WTC11 (cell line): ENCODE results near the gene TUBA4B. TPM values are rescaled to one million over a fixed set of nuclear protein-coding genes. Genes with fewer than 3 reads are reported as not detected.

ENCODE experiments used
- ATAC-seq: fragments of 200-7000 bp; cut with Tn5 transposase; 2 replicates; pipeline ENCODE4 v1.10.0; 2021; ENCODE audit warnings: mild to moderate bottlenecking, moderate library complexity
- CTCF ChIA-PET: fragments of 300-600 bp; sonication (Branson Sonifier 250); formaldehyde crosslinking; loops from one replicate; lab custom pipeline; 2021; ENCODE audit warnings: antibody characterized with exemption; lab: Charles Lee
- POLR2A ChIA-PET: fragments of 350-600 bp; sonication (Branson Sonifier 250); formaldehyde crosslinking; loops from one replicate; lab custom pipeline; 2021; ENCODE audit warnings: antibody characterized with exemption; lab: Charles Lee
- DNase-seq: peaks from one replicate; pipeline ENCODE4 v3.0.0; 2021; ENCODE audit warnings: low spot score
- H3K27ac Mint-ChIP-seq: 2 replicates; pipeline ENCODE4 v1.8.0; 2021; ENCODE audit warnings: mixed read lengths
- H3K27me3 Mint-ChIP-seq: 2 replicates; pipeline ENCODE4 v1.8.0; 2021; ENCODE audit warnings: low read depth, mild to moderate bottlenecking, moderate library complexity, mixed read lengths
- H3K36me3 Mint-ChIP-seq: 2 replicates; pipeline ENCODE4 v1.8.0; 2021; ENCODE audit warnings: mixed read lengths
- H3K4me1 Mint-ChIP-seq: 2 replicates; pipeline ENCODE4 v1.8.0; 2022; ENCODE audit warnings: mixed read lengths
- H3K4me3 Mint-ChIP-seq: 2 replicates; pipeline ENCODE4 v1.8.0; 2021; ENCODE audit warnings: mild to moderate bottlenecking, moderate library complexity, mixed read lengths
- H3K9me3 Mint-ChIP-seq: 2 replicates; pipeline ENCODE4 v1.8.0; 2021; ENCODE audit warnings: mixed read lengths
- CREM ChIP-seq: sonication (generic); formaldehyde crosslinking; IDR thresholded peaks from 2 replicates; pipeline ENCODE4 v1.8.1; 2022; ENCODE audit warnings: mild to moderate bottlenecking, missing genetic modification reagents, moderate library complexity
- ETV6 ChIP-seq: sonication (generic); formaldehyde crosslinking; IDR thresholded peaks from 2 replicates; pipeline ENCODE4 v1.8.1; 2022; ENCODE audit warnings: mild to moderate bottlenecking, missing genetic modification reagents
- FOXK1 ChIP-seq: sonication (generic); formaldehyde crosslinking; IDR thresholded peaks from 2 replicates; pipeline ENCODE4 v1.8.0; 2022; ENCODE audit warnings: mild to moderate bottlenecking, moderate library complexity, missing genetic modification reagents
- FOXP1 ChIP-seq: sonication (generic); formaldehyde crosslinking; IDR thresholded peaks from 2 replicates; pipeline ENCODE4 v1.8.0; 2022; ENCODE audit warnings: missing genetic modification reagents, mild to moderate bottlenecking, moderate library complexity, borderline replicate concordance
- GABPB1 ChIP-seq: sonication (generic); formaldehyde crosslinking; IDR thresholded peaks from 2 replicates; pipeline ENCODE4 v1.8.1; 2023; ENCODE audit warnings: mild to moderate bottlenecking, missing genetic modification reagents
- KAT7 ChIP-seq: sonication (generic); formaldehyde crosslinking; IDR thresholded peaks from 2 replicates; pipeline ENCODE4 v1.8.1; 2023; ENCODE audit warnings: missing genetic modification reagents, mild to moderate bottlenecking, borderline replicate concordance
- NR3C1 ChIP-seq: sonication (generic); formaldehyde crosslinking; conservative IDR thresholded peaks from 2 replicates; pipeline ENCODE4 v1.8.1; 2023; ENCODE audit warnings: low read depth, mild to moderate bottlenecking, missing genetic modification reagents
- PRRX2 ChIP-seq: fragments of 250-450 bp; sonication (Bioruptor Pico); IDR thresholded peaks from 2 replicates; pipeline ENCODE4 v1.8.0; 2021; ENCODE audit warnings: mild to moderate bottlenecking
- SMAD3 ChIP-seq: sonication (generic); formaldehyde crosslinking; IDR thresholded peaks from 2 replicates; pipeline ENCODE4 v1.8.0; 2022; ENCODE audit warnings: missing genetic modification reagents, mild to moderate bottlenecking, borderline replicate concordance
- SOX15 ChIP-seq: fragments of 250-450 bp; sonication (Bioruptor Pico); IDR thresholded peaks from 2 replicates; pipeline ENCODE4 v1.9.0; 2021; ENCODE audit warnings: mild to moderate bottlenecking
- SP1 ChIP-seq: sonication (generic); formaldehyde crosslinking; conservative IDR thresholded peaks from 2 replicates; pipeline ENCODE4 v1.8.1; 2022; ENCODE audit warnings: missing genetic modification reagents
- TEAD1 ChIP-seq: sonication (generic); formaldehyde crosslinking; IDR thresholded peaks from 2 replicates; pipeline ENCODE4 v1.8.0; 2022; ENCODE audit warnings: mild to moderate bottlenecking, missing genetic modification reagents
- TP53 ChIP-seq: sonication (generic); formaldehyde crosslinking; IDR thresholded peaks from 2 replicates; pipeline ENCODE4 v1.8.1; 2023; ENCODE audit warnings: mild to moderate bottlenecking, missing genetic modification reagents
- ZBTB21 ChIP-seq: sonication (generic); formaldehyde crosslinking; IDR thresholded peaks from 2 replicates; pipeline ENCODE4 v1.8.1; 2023; ENCODE audit warnings: mild to moderate bottlenecking, missing genetic modification reagents, borderline replicate concordance
- ZNF138 ChIP-seq: sonication (generic); formaldehyde crosslinking; conservative IDR thresholded peaks from 2 replicates; pipeline ENCODE4 v1.8.1; 2022; ENCODE audit warnings: mild to moderate bottlenecking, moderate library complexity, missing genetic modification reagents
- ZNF232 ChIP-seq: sonication (generic); formaldehyde crosslinking; IDR thresholded peaks from 2 replicates; pipeline ENCODE4 v1.8.0; 2022; ENCODE audit warnings: mild to moderate bottlenecking, missing genetic modification reagents
- total RNA-seq: library from RNA; stranded (reverse); gene quantifications from 3 replicates; pipeline ENCODE4 v1.2.3, GENCODE V29; 2021
- TF ChIP-seq, protein P1 (sequence below): sonication (generic); formaldehyde crosslinking; IDR thresholded peaks from 2 replicates; pipeline ENCODE4 v1.8.0; 2023; ENCODE audit warnings: missing genetic modification reagents, mild to moderate bottlenecking, borderline replicate concordance
- TF ChIP-seq, protein P2 (sequence below): sonication (generic); formaldehyde crosslinking; IDR thresholded peaks from 2 replicates; pipeline ENCODE4 v1.8.0; 2022; ENCODE audit warnings: mild to moderate bottlenecking, missing genetic modification reagents
- TF ChIP-seq, protein P3 (sequence below): sonication (generic); formaldehyde crosslinking; IDR thresholded peaks from 2 replicates; pipeline ENCODE4 v1.8.0; 2022; ENCODE audit warnings: mild to moderate bottlenecking, missing genetic modification reagents
- TF ChIP-seq, protein P4 (sequence below): fragments of 200-600 bp; IDR thresholded peaks from 2 replicates; pipeline ENCODE4 v1.8.0; 2022; ENCODE audit warnings: antibody characterized with exemption
- TF ChIP-seq, protein P5 (sequence below): sonication (generic); formaldehyde crosslinking; IDR thresholded peaks from 2 replicates; pipeline ENCODE4 v1.8.1; 2023; ENCODE audit warnings: mild to moderate bottlenecking, missing genetic modification reagents, moderate library complexity
- TF ChIP-seq, protein P6 (sequence below): fragments of 250-450 bp; sonication (Bioruptor Pico); IDR thresholded peaks from 2 replicates; pipeline ENCODE4 v1.8.0; 2021; ENCODE audit warnings: mild to moderate bottlenecking

TUBA4B gene
- total RNA-seq, 1 experiment from 2014 or later, result 0.20 TPM

DNA sequence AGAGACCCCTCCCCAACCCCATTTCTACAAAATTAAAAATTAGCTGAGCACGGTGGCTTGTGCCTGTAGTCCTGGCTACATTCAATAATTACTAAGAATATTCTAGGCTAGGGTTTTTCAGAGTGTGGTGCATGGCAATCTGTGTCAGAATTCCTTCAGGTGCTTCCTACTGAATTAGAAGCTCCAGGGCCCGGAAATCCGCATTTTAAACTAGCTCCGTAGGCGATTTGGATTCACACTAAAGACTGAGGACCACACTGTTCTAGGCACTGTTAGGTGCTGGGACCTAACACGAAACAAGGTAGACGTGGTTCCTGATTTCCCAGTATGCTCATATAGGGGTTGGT is 47.1 kb upstream of the TUBA4B start (continued):
- no peak for TF ChIP-seq TP53 (CRISPR knock-in tag)

DNA sequence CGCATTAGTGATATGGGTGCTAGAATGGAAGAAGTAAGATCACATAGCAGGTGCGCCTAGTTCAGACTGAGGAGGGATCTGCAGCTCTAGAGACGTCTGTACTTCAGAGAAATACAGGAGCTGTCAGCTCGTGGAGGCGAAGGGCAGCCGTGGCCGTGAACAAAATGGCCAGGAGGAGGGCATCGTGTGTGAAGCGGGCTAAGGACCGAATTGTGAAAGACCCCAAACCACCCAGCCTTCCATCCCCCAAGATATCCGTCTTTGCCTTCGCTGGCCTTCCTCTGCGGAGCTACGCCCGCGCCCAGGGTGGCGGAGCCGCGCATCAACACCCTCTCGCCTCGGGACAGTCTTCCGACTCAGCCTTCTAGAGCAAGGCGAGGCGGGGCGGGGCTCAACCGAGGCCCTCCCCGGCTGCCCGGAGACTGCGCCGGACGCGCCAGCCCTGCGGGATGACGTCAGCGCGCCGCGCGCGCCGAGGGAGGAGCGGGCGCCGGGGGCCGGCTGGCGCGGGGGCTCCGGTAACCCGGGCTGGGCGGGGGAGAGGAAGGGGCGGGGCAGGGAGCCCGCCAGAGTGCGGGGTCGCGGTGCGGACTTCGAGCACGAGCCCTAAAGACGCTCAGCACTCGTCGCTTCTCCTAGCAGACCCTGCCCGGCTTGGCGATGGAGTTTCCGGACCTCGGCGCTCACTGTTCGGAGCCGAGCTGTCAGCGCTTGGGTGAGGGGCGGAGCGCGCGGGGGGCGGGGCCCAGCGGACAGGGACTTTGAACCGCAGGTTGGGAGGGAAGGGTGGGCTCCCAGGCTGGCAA is 46.5 kb upstream of the TUBA4B start, which contains the start of gene ZFAND2B:
Gene ZFAND2B, plus strand, starts transcription at position 455 of the 806 bp plus-strand sequence. Its CDS starts 206 bp downstream, at position 661.
- TF ChIP-seq ETV6 (CRISPR knock-in tag) (peak; percentile 37), ZNF232 (peak; percentile 39; the same call in 1 of the 2 replicates), KAT7 (no peak), NR3C1 (no peak), ZNF138 (CRISPR knock-in tag) (no peak), FOXP1 (CRISPR knock-in tag) (peak; percentile 52; the same call in 1 of the 2 replicates), SOX15 (CRISPR knock-in tag) (no peak), TEAD1 (CRISPR knock-in tag) (peak; percentile 68; the same call in 1 of the 2 replicates), ZBTB21 (0 out of 2 replicates have a peak, but pooled peaks have one; percentile 15), SMAD3 (CRISPR knock-in tag) (peak; percentile 44; the same call in 1 of the 2 replicates), FOXK1 (CRISPR knock-in tag) (peak; percentile 70), PRRX2 (CRISPR knock-in tag) (peak; percentile 74; the same call in 1 of the 2 replicates), GABPB1 (CRISPR knock-in tag) (0 out of 2 replicates have a peak, but pooled peaks have one; percentile 51), SP1 (CRISPR knock-in tag) (peak; percentile 40), CREM (CRISPR knock-in tag) (peak; percentile 88; the same call in 1 of the 2 replicates)
- TF ChIP-seq, protein P1, sequence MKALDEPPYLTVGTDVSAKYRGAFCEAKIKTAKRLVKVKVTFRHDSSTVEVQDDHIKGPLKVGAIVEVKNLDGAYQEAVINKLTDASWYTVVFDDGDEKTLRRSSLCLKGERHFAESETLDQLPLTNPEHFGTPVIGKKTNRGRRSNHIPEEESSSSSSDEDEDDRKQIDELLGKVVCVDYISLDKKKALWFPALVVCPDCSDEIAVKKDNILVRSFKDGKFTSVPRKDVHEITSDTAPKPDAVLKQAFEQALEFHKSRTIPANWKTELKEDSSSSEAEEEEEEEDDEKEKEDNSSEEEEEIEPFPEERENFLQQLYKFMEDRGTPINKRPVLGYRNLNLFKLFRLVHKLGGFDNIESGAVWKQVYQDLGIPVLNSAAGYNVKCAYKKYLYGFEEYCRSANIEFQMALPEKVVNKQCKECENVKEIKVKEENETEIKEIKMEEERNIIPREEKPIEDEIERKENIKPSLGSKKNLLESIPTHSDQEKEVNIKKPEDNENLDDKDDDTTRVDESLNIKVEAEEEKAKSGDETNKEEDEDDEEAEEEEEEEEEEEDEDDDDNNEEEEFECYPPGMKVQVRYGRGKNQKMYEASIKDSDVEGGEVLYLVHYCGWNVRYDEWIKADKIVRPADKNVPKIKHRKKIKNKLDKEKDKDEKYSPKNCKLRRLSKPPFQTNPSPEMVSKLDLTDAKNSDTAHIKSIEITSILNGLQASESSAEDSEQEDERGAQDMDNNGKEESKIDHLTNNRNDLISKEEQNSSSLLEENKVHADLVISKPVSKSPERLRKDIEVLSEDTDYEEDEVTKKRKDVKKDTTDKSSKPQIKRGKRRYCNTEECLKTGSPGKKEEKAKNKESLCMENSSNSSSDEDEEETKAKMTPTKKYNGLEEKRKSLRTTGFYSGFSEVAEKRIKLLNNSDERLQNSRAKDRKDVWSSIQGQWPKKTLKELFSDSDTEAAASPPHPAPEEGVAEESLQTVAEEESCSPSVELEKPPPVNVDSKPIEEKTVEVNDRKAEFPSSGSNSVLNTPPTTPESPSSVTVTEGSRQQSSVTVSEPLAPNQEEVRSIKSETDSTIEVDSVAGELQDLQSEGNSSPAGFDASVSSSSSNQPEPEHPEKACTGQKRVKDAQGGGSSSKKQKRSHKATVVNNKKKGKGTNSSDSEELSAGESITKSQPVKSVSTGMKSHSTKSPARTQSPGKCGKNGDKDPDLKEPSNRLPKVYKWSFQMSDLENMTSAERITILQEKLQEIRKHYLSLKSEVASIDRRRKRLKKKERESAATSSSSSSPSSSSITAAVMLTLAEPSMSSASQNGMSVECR (CRISPR knock-in tag), result 0 out of 2 replicates have a peak, but pooled peaks have one; percentile 80
- TF ChIP-seq, protein P2, sequence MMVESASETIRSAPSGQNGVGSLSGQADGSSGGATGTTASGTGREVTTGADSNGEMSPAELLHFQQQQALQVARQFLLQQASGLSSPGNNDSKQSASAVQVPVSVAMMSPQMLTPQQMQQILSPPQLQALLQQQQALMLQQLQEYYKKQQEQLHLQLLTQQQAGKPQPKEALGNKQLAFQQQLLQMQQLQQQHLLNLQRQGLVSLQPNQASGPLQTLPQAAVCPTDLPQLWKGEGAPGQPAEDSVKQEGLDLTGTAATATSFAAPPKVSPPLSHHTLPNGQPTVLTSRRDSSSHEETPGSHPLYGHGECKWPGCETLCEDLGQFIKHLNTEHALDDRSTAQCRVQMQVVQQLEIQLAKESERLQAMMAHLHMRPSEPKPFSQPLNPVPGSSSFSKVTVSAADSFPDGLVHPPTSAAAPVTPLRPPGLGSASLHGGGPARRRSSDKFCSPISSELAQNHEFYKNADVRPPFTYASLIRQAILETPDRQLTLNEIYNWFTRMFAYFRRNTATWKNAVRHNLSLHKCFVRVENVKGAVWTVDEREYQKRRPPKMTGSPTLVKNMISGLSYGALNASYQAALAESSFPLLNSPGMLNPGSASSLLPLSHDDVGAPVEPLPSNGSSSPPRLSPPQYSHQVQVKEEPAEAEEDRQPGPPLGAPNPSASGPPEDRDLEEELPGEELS, result peak; percentile 54; the same call in 1 of the 2 replicates
- TF ChIP-seq, protein P3, sequence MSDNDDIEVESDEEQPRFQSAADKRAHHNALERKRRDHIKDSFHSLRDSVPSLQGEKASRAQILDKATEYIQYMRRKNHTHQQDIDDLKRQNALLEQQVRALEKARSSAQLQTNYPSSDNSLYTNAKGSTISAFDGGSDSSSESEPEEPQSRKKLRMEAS (CRISPR knock-in tag), result peak; percentile 59
- TF ChIP-seq, protein P4, sequence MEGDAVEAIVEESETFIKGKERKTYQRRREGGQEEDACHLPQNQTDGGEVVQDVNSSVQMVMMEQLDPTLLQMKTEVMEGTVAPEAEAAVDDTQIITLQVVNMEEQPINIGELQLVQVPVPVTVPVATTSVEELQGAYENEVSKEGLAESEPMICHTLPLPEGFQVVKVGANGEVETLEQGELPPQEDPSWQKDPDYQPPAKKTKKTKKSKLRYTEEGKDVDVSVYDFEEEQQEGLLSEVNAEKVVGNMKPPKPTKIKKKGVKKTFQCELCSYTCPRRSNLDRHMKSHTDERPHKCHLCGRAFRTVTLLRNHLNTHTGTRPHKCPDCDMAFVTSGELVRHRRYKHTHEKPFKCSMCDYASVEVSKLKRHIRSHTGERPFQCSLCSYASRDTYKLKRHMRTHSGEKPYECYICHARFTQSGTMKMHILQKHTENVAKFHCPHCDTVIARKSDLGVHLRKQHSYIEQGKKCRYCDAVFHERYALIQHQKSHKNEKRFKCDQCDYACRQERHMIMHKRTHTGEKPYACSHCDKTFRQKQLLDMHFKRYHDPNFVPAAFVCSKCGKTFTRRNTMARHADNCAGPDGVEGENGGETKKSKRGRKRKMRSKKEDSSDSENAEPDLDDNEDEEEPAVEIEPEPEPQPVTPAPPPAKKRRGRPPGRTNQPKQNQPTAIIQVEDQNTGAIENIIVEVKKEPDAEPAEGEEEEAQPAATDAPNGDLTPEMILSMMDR, result no peak
- TF ChIP-seq, protein P5, sequence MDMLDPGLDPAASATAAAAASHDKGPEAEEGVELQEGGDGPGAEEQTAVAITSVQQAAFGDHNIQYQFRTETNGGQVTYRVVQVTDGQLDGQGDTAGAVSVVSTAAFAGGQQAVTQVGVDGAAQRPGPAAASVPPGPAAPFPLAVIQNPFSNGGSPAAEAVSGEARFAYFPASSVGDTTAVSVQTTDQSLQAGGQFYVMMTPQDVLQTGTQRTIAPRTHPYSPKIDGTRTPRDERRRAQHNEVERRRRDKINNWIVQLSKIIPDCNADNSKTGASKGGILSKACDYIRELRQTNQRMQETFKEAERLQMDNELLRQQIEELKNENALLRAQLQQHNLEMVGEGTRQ (CRISPR knock-in tag), result peak; percentile 44
- TF ChIP-seq, protein P6, sequence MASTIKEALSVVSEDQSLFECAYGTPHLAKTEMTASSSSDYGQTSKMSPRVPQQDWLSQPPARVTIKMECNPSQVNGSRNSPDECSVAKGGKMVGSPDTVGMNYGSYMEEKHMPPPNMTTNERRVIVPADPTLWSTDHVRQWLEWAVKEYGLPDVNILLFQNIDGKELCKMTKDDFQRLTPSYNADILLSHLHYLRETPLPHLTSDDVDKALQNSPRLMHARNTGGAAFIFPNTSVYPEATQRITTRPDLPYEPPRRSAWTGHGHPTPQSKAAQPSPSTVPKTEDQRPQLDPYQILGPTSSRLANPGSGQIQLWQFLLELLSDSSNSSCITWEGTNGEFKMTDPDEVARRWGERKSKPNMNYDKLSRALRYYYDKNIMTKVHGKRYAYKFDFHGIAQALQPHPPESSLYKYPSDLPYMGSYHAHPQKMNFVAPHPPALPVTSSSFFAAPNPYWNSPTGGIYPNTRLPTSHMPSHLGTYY, result 0 out of 2 replicates have a peak, but pooled peaks have one; percentile 11
- Mint-ChIP-seq H3K27ac (peak within 1 kb of the TSS; percentile 91), H3K4me1 (peaks cover 6% of the 10 kb centered on the region), H3K27me3 (peaks cover 15% of the 10 kb centered on the region), H3K36me3 (peaks cover 30% of the 10 kb centered on the region), H3K9me3 (peaks cover 5% of the 10 kb centered on the region), H3K4me3 (peak within 1 kb of the TSS; percentile 74)
- ATAC-seq (peak; percentile 96), DNase-seq (peak; percentile 93)
- CTCF ChIA-PET, result interaction anchor here (0.8 to 2.0 kb wide), 14 partner anchors 9 to 323 kb away, joined by 3 to 11 read pairs (median 4); partner anchors contain the start of genes CNPPD1, GLB1L and STK16
- POLR2A ChIA-PET, result interaction anchor here (0.7 to 2.0 kb wide), 8 partner anchors 11 to 46 kb away, joined by 3 to 16 read pairs (median 6); partner anchors contain the start of genes ABCB6, ANKZF1, ATG9A and CNPPD1
